Testis (tissue), 2 donors: ENCODE measurements around the gene TOX3.

Experiments used
- POLR2A ChIP-seq: fragments of 450-650 bp; IDR thresholded peaks from one replicate; pipeline ENCODE4 v1.6.1; 2017; ENCODE audit warnings: antibody characterized with exemption, mild to moderate bottlenecking, moderate library complexity
- TF ChIP-seq, protein P1 (sequence below), 3 experiments: fragments of 450-650 bp in 2 of 3; fragments of 200-600 bp in 1 of 3; sonication (generic) in 1 of 3; IDR thresholded peaks; one replicate each; pipeline ENCODE4 v1.5.1; 2016 to 2019; ENCODE audit warnings: antibody characterized with exemption in 3 of 3, mild to moderate bottlenecking in 2 of 3, moderate library complexity in 1 of 3

DNA sequence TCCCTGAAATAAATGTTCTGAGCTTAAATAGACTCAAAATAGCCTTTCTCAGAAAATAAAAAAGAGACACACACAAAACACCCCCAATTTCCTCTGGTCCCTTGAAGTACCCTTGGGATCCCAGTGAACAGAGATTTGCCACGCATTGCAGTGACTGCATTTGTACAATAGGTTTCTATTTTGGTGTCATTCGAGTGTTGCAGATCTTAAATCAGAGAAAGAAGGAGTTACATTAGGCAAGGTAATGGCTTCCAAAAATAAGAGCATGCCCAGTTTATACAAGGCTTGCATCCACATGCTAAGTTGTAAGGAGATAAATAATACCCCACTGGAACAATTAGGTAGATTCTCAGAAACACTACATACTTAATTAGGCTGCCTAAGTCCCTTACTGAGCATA, 2.2 kb downstream of the TOX3 start:
- TF ChIP-seq, protein P1, sequence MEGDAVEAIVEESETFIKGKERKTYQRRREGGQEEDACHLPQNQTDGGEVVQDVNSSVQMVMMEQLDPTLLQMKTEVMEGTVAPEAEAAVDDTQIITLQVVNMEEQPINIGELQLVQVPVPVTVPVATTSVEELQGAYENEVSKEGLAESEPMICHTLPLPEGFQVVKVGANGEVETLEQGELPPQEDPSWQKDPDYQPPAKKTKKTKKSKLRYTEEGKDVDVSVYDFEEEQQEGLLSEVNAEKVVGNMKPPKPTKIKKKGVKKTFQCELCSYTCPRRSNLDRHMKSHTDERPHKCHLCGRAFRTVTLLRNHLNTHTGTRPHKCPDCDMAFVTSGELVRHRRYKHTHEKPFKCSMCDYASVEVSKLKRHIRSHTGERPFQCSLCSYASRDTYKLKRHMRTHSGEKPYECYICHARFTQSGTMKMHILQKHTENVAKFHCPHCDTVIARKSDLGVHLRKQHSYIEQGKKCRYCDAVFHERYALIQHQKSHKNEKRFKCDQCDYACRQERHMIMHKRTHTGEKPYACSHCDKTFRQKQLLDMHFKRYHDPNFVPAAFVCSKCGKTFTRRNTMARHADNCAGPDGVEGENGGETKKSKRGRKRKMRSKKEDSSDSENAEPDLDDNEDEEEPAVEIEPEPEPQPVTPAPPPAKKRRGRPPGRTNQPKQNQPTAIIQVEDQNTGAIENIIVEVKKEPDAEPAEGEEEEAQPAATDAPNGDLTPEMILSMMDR (IDR thresholded peaks at IDR 0.05) = no peak
- TF ChIP-seq POLR2A = no peak
